Mesenchymal stem cell (in vitro differentiated cells and primary cell): ENCODE measurements around the gene MEGF11.

Experiments
- DNase-seq: peaks from one replicate; pipeline ENCODE4 v3.0.0-alpha.2; 2013
- H2AFZ ChIP-seq: one replicate; pipeline ENCODE4 v1.6.1; 2013; ENCODE audit warnings: low read depth, mild to moderate bottlenecking, control low read depth, inconsistent platforms, low read length, moderate library complexity
- H2AK5ac ChIP-seq: 2 replicates; pipeline ENCODE4 v1.6.1; 2013; ENCODE audit warnings: low read length, moderate library complexity, mild to moderate bottlenecking, inconsistent platforms; ENCODE audit not compliant: severe bottlenecking
- H2BK120ac ChIP-seq: one replicate; pipeline ENCODE4 v1.6.1; 2013; ENCODE audit warnings: low read depth, mild to moderate bottlenecking, inconsistent platforms, low read length, moderate library complexity
- H2BK12ac ChIP-seq, 2 experiments: one replicate each; pipeline ENCODE4 v1.6.1; 2013; ENCODE audit warnings: inconsistent platforms in 2 of 2, low read length in 2 of 2, mild to moderate bottlenecking in 2 of 2, moderate library complexity in 2 of 2, control low read depth in 1 of 2
- H2BK15ac ChIP-seq: one replicate; pipeline ENCODE4 v1.6.1; 2013; ENCODE audit warnings: mild to moderate bottlenecking, low read depth, inconsistent platforms; ENCODE audit not compliant: poor library complexity, severe bottlenecking
- H2BK5ac ChIP-seq: 2 replicates; pipeline ENCODE4 v1.6.1; 2013; ENCODE audit warnings: low read depth, mild to moderate bottlenecking, low read length, control low read depth, inconsistent platforms; ENCODE audit not compliant: poor library complexity, severe bottlenecking
- H3K14ac ChIP-seq, 2 experiments: one replicate each; pipeline ENCODE4 v1.6.1; 2013; ENCODE audit warnings: inconsistent platforms in 2 of 2, low read length in 2 of 2, control low read depth in 1 of 2, mild to moderate bottlenecking in 1 of 2, moderate library complexity in 1 of 2
- H3K18ac ChIP-seq, 2 experiments: one replicate each; pipeline ENCODE4 v1.6.1; 2013; ENCODE audit warnings: inconsistent platforms in 2 of 2, low read length in 2 of 2, control low read depth in 1 of 2, low read depth in 1 of 2, mild to moderate bottlenecking in 1 of 2
- H3K23ac ChIP-seq, 2 experiments: one replicate each; pipeline ENCODE4 v1.6.1; 2013; ENCODE audit warnings: inconsistent platforms in 2 of 2, low read length in 2 of 2, mild to moderate bottlenecking in 2 of 2, moderate library complexity in 2 of 2, control low read depth in 1 of 2
- H3K27ac ChIP-seq: 2 replicates; pipeline ENCODE4 v1.5.1; 2013; ENCODE audit warnings: mild to moderate bottlenecking, moderate library complexity, low read length, control low read depth, inconsistent platforms; ENCODE audit not compliant: poor library complexity, severe bottlenecking
- H3K27me3 ChIP-seq, 2 experiments: 2 replicates each; pipeline versions ENCODE4 v1.6.1 to v1.7.0; 2013; ENCODE audit warnings: low read length in 2 of 2, mild to moderate bottlenecking in 2 of 2, moderate library complexity in 2 of 2, control low read depth in 1 of 2, inconsistent platforms in 1 of 2; ENCODE audit not compliant: control insufficient read depth in 1 of 2, insufficient read depth in 1 of 2
- H3K36me3 ChIP-seq, 2 experiments: 2 replicates each; pipeline versions ENCODE4 v1.6.1 to v1.7.0; 2013; ENCODE audit warnings: low read length in 2 of 2, control low read depth in 1 of 2, inconsistent platforms in 1 of 2, low read depth in 1 of 2, mild to moderate bottlenecking in 1 of 2; ENCODE audit not compliant: insufficient read depth in 2 of 2, control insufficient read depth in 1 of 2
- H3K4ac ChIP-seq, 2 experiments: one replicate each; pipeline ENCODE4 v1.6.1; 2013; ENCODE audit warnings: inconsistent platforms in 2 of 2, low read length in 2 of 2, mild to moderate bottlenecking in 2 of 2, moderate library complexity in 2 of 2, control low read depth in 1 of 2, low read depth in 1 of 2
- H3K4me1 ChIP-seq: 2 replicates; pipeline ENCODE4 v1.6.1; 2013; ENCODE audit warnings: low read depth, low read length, control low read depth; ENCODE audit not compliant: control insufficient read depth, insufficient read depth
- H3K4me2 ChIP-seq: 2 replicates; pipeline ENCODE4 v1.6.1; 2013; ENCODE audit warnings: low read length, mild to moderate bottlenecking, inconsistent platforms; ENCODE audit not compliant: poor library complexity, severe bottlenecking
- H3K4me3 ChIP-seq, 2 experiments: 2 replicates each; pipeline versions ENCODE4 v1.5.1 to v1.7.0; 2013; ENCODE audit warnings: low read length in 2 of 2, mild to moderate bottlenecking in 2 of 2, control low read depth in 1 of 2, low read depth in 1 of 2; ENCODE audit not compliant: insufficient read depth in 1 of 2
- H3K79me1 ChIP-seq: replicated peaks from 2 replicates; pipeline ENCODE4 v1.6.1; 2013; ENCODE audit warnings: mild to moderate bottlenecking, control low read depth, low read length, inconsistent platforms; ENCODE audit not compliant: poor library complexity, severe bottlenecking
- H3K9ac ChIP-seq: 2 replicates; pipeline ENCODE4 v1.7.0; 2013; ENCODE audit warnings: mild to moderate bottlenecking, low read length, moderate library complexity
- H3K9me3 ChIP-seq: 2 replicates; pipeline ENCODE4 v1.7.0; 2013; ENCODE audit warnings: mild to moderate bottlenecking, low read length; ENCODE audit not compliant: control insufficient read depth
- H4K8ac ChIP-seq: one replicate; pipeline ENCODE4 v1.6.1; 2013; ENCODE audit warnings: inconsistent platforms, mild to moderate bottlenecking, low read length, moderate library complexity
- H4K91ac ChIP-seq: one replicate; pipeline ENCODE4 v1.6.1; 2013; ENCODE audit warnings: mild to moderate bottlenecking, low read length, inconsistent platforms
- WGBS: methylation state at CpG from one replicate; pipeline ENCODE4 v1.1.7; 2013; ENCODE audit warnings: mixed read lengths; 5-methylcytosine and 5-hydroxymethylcytosine counted together

MEGF11 gene

GRCh38 chr15:66101715-66102395, 151.7 kb downstream of the MEGF11 start:
- Histone ChIP-seq H3K23ac (no peak overlapping the region), H3K14ac (no peak overlapping the region), H4K8ac (no peak overlapping the region), H2AK5ac (no peak overlapping the region), H3K79me1 (no peaks in the 10 kb centered on the region), H4K91ac (no peak overlapping the region), H3K4me1 (no peaks in the 10 kb centered on the region), H3K9me3 (no peaks in the 10 kb centered on the region), H3K4me2 (no peak overlapping the region), H2BK120ac (no peak overlapping the region), H2BK12ac (no peak overlapping the region), H2BK5ac (no peak overlapping the region), H2BK15ac (no peak overlapping the region), H3K27ac (no peak overlapping the region), H3K4ac (no peak overlapping the region), H2AFZ (no peak overlapping the region), H3K9ac (no peak overlapping the region), H3K27me3 (peaks cover 70 to 89% of the 10 kb centered on the region in 2 experiments), H3K18ac (no peak overlapping the region), H3K36me3 (no peaks in the 10 kb centered on the region), H3K4me3 (no peak overlapping the region)
- DNase-seq: no peak
- 55% methylated on average over 7 of the region's 10 CpGs for WGBS

GRCh38 chr15:66100761-66101160, 152.8 kb downstream of the MEGF11 start:
- no peak overlapping the region for H3K18ac ChIP-seq

GRCh38 chr15:66099950-66100671, 153.4 kb downstream of the MEGF11 start:
- Histone ChIP-seq H2BK5ac (no peak overlapping the region), H3K4me2 (no peak overlapping the region), H2BK12ac (no peak overlapping the region), H3K4ac (no peak overlapping the region), H3K23ac (no peak overlapping the region), H3K4me3 (no peak overlapping the region), H3K9me3 (no peaks in the 10 kb centered on the region), H2AFZ (no peak overlapping the region), H3K27ac (no peak overlapping the region), H4K8ac (no peak overlapping the region), H3K27me3 (peaks cover 79 to 89% of the 10 kb centered on the region in 2 experiments), H3K14ac (no peak overlapping the region), H2BK15ac (no peak overlapping the region), H2AK5ac (no peak overlapping the region), H3K18ac (no peak overlapping the region), H2BK120ac (no peak overlapping the region), H3K9ac (no peak overlapping the region), H4K91ac (no peak overlapping the region), H3K79me1 (no peaks in the 10 kb centered on the region), H3K4me1 (no peaks in the 10 kb centered on the region), H3K36me3 (no peaks in the 10 kb centered on the region)
- DNase-seq: no peak
- WGBS: 82% methylated on average over 15 of the region's 15 CpGs

More at GRCh38 chr15:66100761-66101160, 152.8 kb downstream of the MEGF11 start:
- no peaks in the 10 kb centered on the region for H3K9me3 ChIP-seq
- no peak overlapping the region for H3K4me2 ChIP-seq
- 91% methylated on average over 5 of the region's 10 CpGs for WGBS
- no peaks in the 10 kb centered on the region for H3K36me3 ChIP-seq
- H3K4me3 ChIP-seq: no peak overlapping the region
- H3K79me1 ChIP-seq: no peaks in the 10 kb centered on the region
- H3K9ac ChIP-seq: no peak overlapping the region
- H3K27me3 ChIP-seq: peaks cover 77 to 89% of the 10 kb centered on the region in 2 experiments
- DNase-seq: no peak
- H2AK5ac ChIP-seq: no peak overlapping the region
- H4K91ac ChIP-seq: no peak overlapping the region
- H2AFZ ChIP-seq: no peak overlapping the region
- no peak overlapping the region for H2BK12ac ChIP-seq
- H2BK5ac ChIP-seq: no peak overlapping the region
- no peak overlapping the region for H3K4ac ChIP-seq
- no peak overlapping the region for H3K23ac ChIP-seq
- H4K8ac ChIP-seq: no peak overlapping the region
- H3K14ac ChIP-seq: no peak overlapping the region
- H3K4me1 ChIP-seq: no peaks in the 10 kb centered on the region
- H3K27ac ChIP-seq: no peak overlapping the region
- no peak overlapping the region for H2BK120ac ChIP-seq
- H2BK15ac ChIP-seq: no peak overlapping the region

GRCh38 chr15:66098022-66098363, 155.6 kb downstream of the MEGF11 start:
- DNase-seq: no peak
- Histone ChIP-seq H3K4me3 (no peak overlapping the region), H3K36me3 (no peaks in the 10 kb centered on the region), H3K4ac (no peak overlapping the region), H3K9me3 (no peaks in the 10 kb centered on the region), H2AFZ (no peak overlapping the region), H2BK120ac (no peak overlapping the region), H3K18ac (no peak overlapping the region), H2BK5ac (no peak overlapping the region), H3K4me1 (no peaks in the 10 kb centered on the region), H3K9ac (no peak overlapping the region), H2BK12ac (no peak overlapping the region), H2BK15ac (no peak overlapping the region), H3K23ac (no peak overlapping the region), H4K91ac (no peak overlapping the region), H3K27ac (no peak overlapping the region), H3K4me2 (no peak overlapping the region), H3K14ac (no peak overlapping the region), H4K8ac (no peak overlapping the region), H3K79me1 (no peaks in the 10 kb centered on the region), H3K27me3 (peaks cover 78 to 89% of the 10 kb centered on the region in 2 experiments), H2AK5ac (no peak overlapping the region)
- 65% methylated on average over 5 of the region's 5 CpGs for WGBS
